Endodermal cell (in vitro differentiated cells): ENCODE results near the gene SLC4A4. TPM values are rescaled to one million over a fixed set of nuclear protein-coding genes. Genes with fewer than 3 reads are reported as not detected.

Experiments
- DNase-seq: peaks from one replicate; pipeline ENCODE4 v3.0.0-alpha.2; 2017
- H3K27ac ChIP-seq: 2 replicates; pipeline ENCODE4 v1.5.1; 2013; ENCODE audit warnings: mild to moderate bottlenecking, low read depth, low read length, moderate library complexity
- H3K27me3 ChIP-seq: 2 replicates; pipeline ENCODE4 v1.6.1; 2013; ENCODE audit warnings: mild to moderate bottlenecking, low read length, moderate library complexity; ENCODE audit not compliant: insufficient read depth, control insufficient read depth, poor library complexity, severe bottlenecking
- H3K36me3 ChIP-seq: 2 replicates; pipeline ENCODE4 v1.7.0; 2013; ENCODE audit warnings: mild to moderate bottlenecking, low read length, moderate library complexity; ENCODE audit not compliant: control insufficient read depth, insufficient read depth
- H3K4me1 ChIP-seq: one replicate; pipeline ENCODE4 v1.7.0; 2013; ENCODE audit warnings: low read length; ENCODE audit not compliant: control insufficient read depth, insufficient read depth
- H3K4me3 ChIP-seq: 2 replicates; pipeline ENCODE4 v1.5.1; 2013; ENCODE audit warnings: mild to moderate bottlenecking, low read length, moderate library complexity
- H3K9ac ChIP-seq: 2 replicates; pipeline ENCODE4 v1.6.1; 2013; ENCODE audit warnings: mild to moderate bottlenecking, low read length, moderate library complexity; ENCODE audit not compliant: poor library complexity, severe bottlenecking; ENCODE audit errors: extremely low read depth
- H3K9me3 ChIP-seq: 2 replicates; pipeline ENCODE4 v1.6.1; 2013; ENCODE audit warnings: mild to moderate bottlenecking, low read length, moderate library complexity; ENCODE audit not compliant: control insufficient read depth
- H3K27ac Mint-ChIP-seq: 2 replicates; pipeline ENCODE4 v1.8.0; 2020; ENCODE audit warnings: mixed read lengths
- H3K27me3 Mint-ChIP-seq: 2 replicates; pipeline ENCODE4 v1.8.0; 2021; ENCODE audit warnings: mild to moderate bottlenecking, mixed read lengths; ENCODE audit not compliant: insufficient read depth
- H3K36me3 Mint-ChIP-seq: 2 replicates; pipeline ENCODE4 v1.8.0; 2020; ENCODE audit warnings: low read depth, mixed read lengths
- H3K4me1 Mint-ChIP-seq: 2 replicates; pipeline ENCODE4 v1.8.0; 2020; ENCODE audit warnings: mixed read lengths
- H3K4me3 Mint-ChIP-seq: 2 replicates; pipeline ENCODE4 v1.8.0; 2020; ENCODE audit warnings: mild to moderate bottlenecking, moderate library complexity, mixed read lengths
- H3K9me3 Mint-ChIP-seq: 2 replicates; pipeline ENCODE4 v1.8.0; 2020; ENCODE audit warnings: mild to moderate bottlenecking, mixed read lengths
- CTCF ChIP-seq: fragments of 200-600 bp; sonication (generic); conservative IDR thresholded peaks from 2 replicates; pipeline ENCODE4 v1.5.0; 2021; ENCODE audit warnings: antibody characterized with exemption, mild to moderate bottlenecking
- WGBS, 2 experiments: methylation state at CpG; one replicate each; pipeline versions ENCODE4 v1.1.5 to v1.1.7; 2013; ENCODE audit warnings: missing lambda C conversion rate in 2 of 2, mixed read lengths in 1 of 2; ENCODE audit not compliant: insufficient coverage in 1 of 2, insufficient read length in 1 of 2; 5-methylcytosine and 5-hydroxymethylcytosine counted together
- total RNA-seq, 2 donors: library from RNA; stranded (reverse); fragmentation: NEBNext Ultra II Directional in 1 of 2; extraction: Animal tissue kit (Norgen Biotek cat#: 25700) in 1 of 2; gene quantifications; 2 replicates in 1 of 2; 3 replicates in 1 of 2; pipeline ENCODE4 v1.2.1, GENCODE V29; 2021

The SLC4A4 gene
- total RNA-seq, 2 donors from 2014 or later, result 3.3 to 3.8 TPM

GRCh38 chr4:71444395-71444794 is 105.6 kb downstream of the SLC4A4 start:
- Histone ChIP-seq H3K4me1 (peaks cover 4% of the 10 kb centered on the region), H3K36me3 (no peaks in the 10 kb centered on the region), H3K27ac (no peak overlapping the region), H3K9me3 (no peaks in the 10 kb centered on the region), H3K27me3 (no peaks in the 10 kb centered on the region), H3K9ac (no peak overlapping the region), H3K4me3 (no peak overlapping the region)
- no peak for DNase-seq
- Mint-ChIP-seq H3K4me1 (peaks cover 14% of the 10 kb centered on the region), H3K27ac (no peak overlapping the region), H3K27me3 (no peaks in the 10 kb centered on the region), H3K4me3 (no peak overlapping the region), H3K9me3 (no peaks in the 10 kb centered on the region), H3K36me3 (no peaks in the 10 kb centered on the region)
- no peak for TF ChIP-seq CTCF
- WGBS, 2 experiments, result 83 to 93% methylated on average over 1 to 2 of the region's 2 CpGs

GRCh38 chr4:71445811-71446210 is 107.0 kb downstream of the SLC4A4 start:
- no peak overlapping the region for H3K4me3 ChIP-seq
- no peaks in the 10 kb centered on the region for H3K9me3 Mint-ChIP-seq
- H3K4me1 ChIP-seq, result no peaks in the 10 kb centered on the region
- H3K27me3 ChIP-seq, result no peaks in the 10 kb centered on the region
- no peaks in the 10 kb centered on the region for H3K9me3 ChIP-seq
- H3K4me1 Mint-ChIP-seq, result peaks cover 3% of the 10 kb centered on the region
- no peak overlapping the region for H3K9ac ChIP-seq
- no peaks in the 10 kb centered on the region for H3K27me3 Mint-ChIP-seq
- no peak overlapping the region for H3K27ac ChIP-seq
- DNase-seq, result no peak
- H3K27ac Mint-ChIP-seq, result no peak overlapping the region
- no peaks in the 10 kb centered on the region for H3K36me3 ChIP-seq
- no peak overlapping the region for H3K4me3 Mint-ChIP-seq
- 93 to 95% methylated on average over 2 of the region's 2 CpGs for WGBS, 2 experiments
- no peak for TF ChIP-seq CTCF
- no peaks in the 10 kb centered on the region for H3K36me3 Mint-ChIP-seq

- H3K27ac ChIP-seq, result no peak overlapping the region
- H3K36me3 ChIP-seq, result no peaks in the 10 kb centered on the region
- WGBS, 2 experiments, result 95% methylated on average over 3 of the region's 3 CpGs; no CpG with 5 or more reads in 1 of the 2 experiments
- H3K4me3 Mint-ChIP-seq, result no peak overlapping the region
- no peaks in the 10 kb centered on the region for H3K9me3 Mint-ChIP-seq
- H3K9ac ChIP-seq, result no peak overlapping the region
- no peak overlapping the region for H3K27ac Mint-ChIP-seq
- no peak for TF ChIP-seq CTCF
- H3K4me1 Mint-ChIP-seq, result no peaks in the 10 kb centered on the region
- no peak overlapping the region for H3K4me3 ChIP-seq
- H3K36me3 Mint-ChIP-seq, result no peaks in the 10 kb centered on the region
- no peaks in the 10 kb centered on the region for H3K4me1 ChIP-seq
- no peaks in the 10 kb centered on the region for H3K9me3 ChIP-seq
- no peaks in the 10 kb centered on the region for H3K27me3 Mint-ChIP-seq
- no peak for DNase-seq
- H3K27me3 ChIP-seq, result no peaks in the 10 kb centered on the region
These were observed 107.8 kb downstream of the SLC4A4 start for GRCh38 chr4:71446479-71447081.
